Skeletal muscle tissue (tissue), 4 donors: ENCODE data around the gene CNTRL. TPM values are rescaled to one million over a fixed set of nuclear protein-coding genes. Genes with fewer than 3 reads are reported as not detected.

Experiments
- H3K27ac ChIP-seq: one replicate; pipeline ENCODE4 v1.7.0; 2013; ENCODE audit warnings: mild to moderate bottlenecking, low read depth, low read length, inconsistent platforms
- H3K27me3 ChIP-seq, 3 donors: one replicate each; pipeline ENCODE4 v1.7.0; 2013; ENCODE audit warnings: low read length in 3 of 3; ENCODE audit not compliant: control insufficient read depth in 3 of 3, insufficient read depth in 3 of 3
- H3K36me3 ChIP-seq, 3 donors: one replicate each; pipeline ENCODE4 v1.7.0; 2013; ENCODE audit warnings: low read length in 3 of 3; ENCODE audit not compliant: control insufficient read depth in 3 of 3, insufficient read depth in 3 of 3
- H3K4me1 ChIP-seq, 3 donors: one replicate each; pipeline ENCODE4 v1.7.0; 2013; ENCODE audit warnings: low read length in 3 of 3, mild to moderate bottlenecking in 3 of 3; ENCODE audit not compliant: control insufficient read depth in 3 of 3, insufficient read depth in 3 of 3
- H3K4me3 ChIP-seq, 3 donors: one replicate each; pipeline ENCODE4 v1.7.0; 2013; ENCODE audit warnings: low read length in 3 of 3
- H3K9ac ChIP-seq, 3 donors: one replicate each; pipeline ENCODE4 v1.7.0; 2013; ENCODE audit warnings: low read length in 3 of 3, mild to moderate bottlenecking in 3 of 3, moderate library complexity in 2 of 3, low read depth in 1 of 3
- H3K9me3 ChIP-seq, 3 donors: one replicate each; pipeline ENCODE4 v1.7.0; 2013; ENCODE audit warnings: low read length in 3 of 3; ENCODE audit not compliant: control insufficient read depth in 3 of 3
- total RNA-seq: library from RNA; depleted of rRNA; stranded (reverse); fragments of >200 nt; gene quantifications from one replicate; pipeline ENCODE4 v1.2.3, GENCODE V29; 2014
- donor health status: Osteomylitis.

Gene CNTRL
- total RNA-seq, 1 donor from 2014 or later: 8.9 TPM

- Histone ChIP-seq H3K36me3 (no peaks in the 10 kb centered on the region), H3K27ac (no peak overlapping the region), H3K4me1 (peaks cover 0 to 6% (median 5%) of the 10 kb centered on the region in 3 donors), H3K4me3 (no peak overlapping the region), H3K9me3 (no peaks in the 10 kb centered on the region), H3K9ac (no peak overlapping the region), H3K27me3 (no peaks in the 10 kb centered on the region)
These were observed 132.0 kb downstream of the CNTRL start for GRCh38 chr9:121206516-121207370.

- H3K27me3 ChIP-seq: no peaks in the 10 kb centered on the region
These were observed 132.7 kb downstream of the CNTRL start for GRCh38 chr9:121207371-121207940.

DNA sequence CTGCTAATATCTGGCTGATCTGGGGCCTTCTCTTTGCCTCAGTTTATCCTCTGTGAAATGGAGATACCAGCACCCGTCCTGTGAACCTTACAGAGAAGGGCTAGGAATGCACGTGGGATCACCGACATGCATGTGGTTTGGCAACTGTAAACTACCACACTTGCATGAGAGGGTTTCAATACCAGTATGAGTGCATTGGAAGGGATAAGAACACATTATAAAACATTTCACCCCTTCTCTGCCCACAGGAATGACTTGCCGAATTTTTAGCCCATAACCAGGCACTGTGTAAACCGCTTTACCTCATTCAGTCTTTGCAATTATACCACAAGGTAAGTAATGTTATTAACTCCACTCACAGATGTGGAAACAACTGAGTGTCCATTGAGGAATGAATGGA lies 135.8 kb downstream of the CNTRL start:
- no peaks in the 10 kb centered on the region for H3K9me3 ChIP-seq
- H3K27ac ChIP-seq: no peak overlapping the region
- no peak overlapping the region for H3K4me3 ChIP-seq
- H3K27me3 ChIP-seq: no peaks in the 10 kb centered on the region
- H3K9ac ChIP-seq: no peak overlapping the region
- no peaks in the 10 kb centered on the region for H3K4me1 ChIP-seq
- H3K36me3 ChIP-seq: no peaks in the 10 kb centered on the region

More at GRCh38 chr9:121207371-121207940, 132.7 kb downstream of the CNTRL start:
- Histone ChIP-seq H3K27ac (no peak overlapping the region), H3K4me3 (no peak overlapping the region), H3K9ac (no peak overlapping the region), H3K36me3 (no peaks in the 10 kb centered on the region), H3K4me1 (peaks cover 0 to under 1% (median under 1%) of the 10 kb centered on the region in 3 donors), H3K9me3 (no peaks in the 10 kb centered on the region)

DNA sequence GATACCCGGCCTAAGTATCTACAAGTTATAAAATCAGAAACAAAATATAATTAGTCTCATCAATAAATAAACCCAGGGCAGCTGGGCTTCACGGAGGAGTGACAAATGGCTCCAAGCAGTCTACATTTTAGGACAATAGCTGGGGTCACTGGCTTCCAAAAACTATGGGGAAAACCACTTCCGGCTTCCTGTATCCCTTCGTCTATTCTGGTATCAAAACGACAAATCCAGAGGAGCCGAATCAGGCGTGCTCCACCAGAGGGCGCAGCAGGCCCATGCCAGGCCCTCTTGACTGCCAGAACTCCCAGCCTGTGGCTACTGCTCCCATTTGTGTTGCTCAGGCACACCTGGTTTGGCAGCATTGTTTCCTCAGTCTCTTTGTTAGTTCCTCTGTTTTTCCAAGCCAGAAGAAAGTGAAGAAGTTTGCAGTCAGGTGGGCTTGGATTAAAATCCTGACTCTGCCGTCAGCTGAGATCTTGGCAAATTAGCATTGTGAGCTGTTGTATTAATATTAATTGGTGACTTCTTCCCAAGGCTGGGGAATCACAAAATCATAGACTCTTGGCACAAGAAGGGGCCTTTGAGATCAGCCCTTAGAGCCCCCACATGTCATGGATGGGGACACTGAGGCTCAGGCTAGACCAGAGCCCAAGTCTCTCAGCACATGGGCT lies 138.5 kb downstream of the CNTRL start:
- H3K27ac ChIP-seq: no peak overlapping the region
- no peaks in the 10 kb centered on the region for H3K27me3 ChIP-seq
- no peak overlapping the region for H3K4me3 ChIP-seq
- H3K9me3 ChIP-seq: no peaks in the 10 kb centered on the region
- H3K9ac ChIP-seq: peak overlapping the region in 1 of 3 donors; percentile 60
- no peaks in the 10 kb centered on the region for H3K36me3 ChIP-seq
- no peaks in the 10 kb centered on the region for H3K4me1 ChIP-seq

GRCh38 chr9:121214005-121214404 lies 139.2 kb downstream of the CNTRL start:
- H3K9me3 ChIP-seq: no peaks in the 10 kb centered on the region
- no peaks in the 10 kb centered on the region for H3K27me3 ChIP-seq
- H3K4me1 ChIP-seq: no peaks in the 10 kb centered on the region
- no peak overlapping the region for H3K9ac ChIP-seq
- no peak overlapping the region for H3K27ac ChIP-seq
- H3K36me3 ChIP-seq: no peaks in the 10 kb centered on the region
- H3K4me3 ChIP-seq: no peak overlapping the region

GRCh38 chr9:121216271-121216805 lies 141.6 kb downstream of the CNTRL start:
- Histone ChIP-seq H3K4me3 (no peak overlapping the region), H3K9me3 (no peaks in the 10 kb centered on the region), H3K27ac (no peak overlapping the region), H3K36me3 (no peaks in the 10 kb centered on the region), H3K9ac (no peak overlapping the region), H3K4me1 (no peaks in the 10 kb centered on the region), H3K27me3 (no peaks in the 10 kb centered on the region)

- Histone ChIP-seq H3K9ac (no peak overlapping the region), H3K9me3 (no peaks in the 10 kb centered on the region), H3K36me3 (no peaks in the 10 kb centered on the region), H3K4me3 (no peak overlapping the region), H3K27ac (no peak overlapping the region), H3K4me1 (no peaks in the 10 kb centered on the region), H3K27me3 (no peaks in the 10 kb centered on the region)
These were observed 143.0 kb downstream of the CNTRL start for GRCh38 chr9:121217609-121218292.

DNA sequence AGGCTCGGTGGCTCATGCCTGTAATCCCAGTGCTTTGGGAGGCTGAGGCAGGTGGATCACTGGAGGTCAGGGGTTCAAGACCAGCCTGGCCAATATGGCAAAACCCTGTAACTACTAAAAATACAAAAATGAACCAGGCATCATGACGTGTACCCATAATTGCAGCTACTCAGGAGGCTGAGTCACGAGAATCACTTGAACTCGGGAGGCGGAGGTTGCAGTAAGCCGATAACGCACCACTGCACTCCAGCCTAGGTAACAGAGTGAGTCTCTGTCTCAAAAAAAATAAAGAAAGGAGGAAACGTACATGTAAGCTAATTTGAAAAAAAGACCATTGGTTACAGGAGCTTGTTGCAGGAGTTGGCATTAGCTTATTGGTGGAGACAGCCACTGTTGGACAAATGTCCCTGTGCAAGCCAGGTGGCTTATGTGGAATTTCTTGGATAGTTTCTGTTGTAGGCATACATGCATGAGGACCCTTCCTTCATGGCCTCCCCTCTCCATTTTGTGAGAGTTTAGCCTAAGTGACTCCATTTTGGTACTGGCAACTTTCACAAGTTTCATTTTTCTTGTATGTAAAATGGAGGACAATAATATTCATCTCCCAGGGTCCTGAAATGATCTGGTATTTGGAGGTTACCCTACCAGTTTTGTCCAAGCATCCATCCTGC lies 143.7 kb downstream of the CNTRL start:
- Histone ChIP-seq H3K4me3 (no peak overlapping the region), H3K27me3 (no peaks in the 10 kb centered on the region), H3K36me3 (no peaks in the 10 kb centered on the region), H3K9me3 (no peaks in the 10 kb centered on the region), H3K4me1 (no peaks in the 10 kb centered on the region), H3K27ac (no peak overlapping the region), H3K9ac (no peak overlapping the region)

DNA sequence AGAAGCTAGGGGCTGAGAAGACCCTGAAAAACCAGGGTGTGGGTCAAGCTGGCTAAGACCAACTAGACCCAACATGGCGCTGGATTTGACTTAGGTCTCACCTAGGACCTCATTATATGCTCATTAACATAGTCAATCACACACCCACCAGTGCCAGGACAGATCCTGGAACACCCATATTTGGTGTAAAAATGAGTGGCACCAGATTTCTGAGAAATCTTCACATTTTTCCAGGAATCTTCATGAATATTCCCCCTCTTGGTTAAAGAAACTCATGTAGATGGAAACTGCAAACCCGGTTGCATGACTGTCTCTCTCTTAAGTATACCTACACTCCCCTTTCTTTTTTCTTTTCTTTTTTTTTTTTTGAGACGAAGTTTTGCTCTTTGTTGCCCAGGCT lies 144.8 kb downstream of the CNTRL start:
- H3K4me1 ChIP-seq: no peaks in the 10 kb centered on the region
- H3K27ac ChIP-seq: no peak overlapping the region
- H3K36me3 ChIP-seq: no peaks in the 10 kb centered on the region
- H3K9ac ChIP-seq: no peak overlapping the region
- H3K4me3 ChIP-seq: no peak overlapping the region
- no peaks in the 10 kb centered on the region for H3K9me3 ChIP-seq
- H3K27me3 ChIP-seq: no peaks in the 10 kb centered on the region
